ENCODE data around the gene SPG7. TPM values are rescaled to one million over a fixed set of nuclear protein-coding genes. Genes with fewer than 3 reads are reported as not detected.

Gene SPG7
- polyA plus RNA-seq, 1 experiment: 50.1 TPM

DNA sequence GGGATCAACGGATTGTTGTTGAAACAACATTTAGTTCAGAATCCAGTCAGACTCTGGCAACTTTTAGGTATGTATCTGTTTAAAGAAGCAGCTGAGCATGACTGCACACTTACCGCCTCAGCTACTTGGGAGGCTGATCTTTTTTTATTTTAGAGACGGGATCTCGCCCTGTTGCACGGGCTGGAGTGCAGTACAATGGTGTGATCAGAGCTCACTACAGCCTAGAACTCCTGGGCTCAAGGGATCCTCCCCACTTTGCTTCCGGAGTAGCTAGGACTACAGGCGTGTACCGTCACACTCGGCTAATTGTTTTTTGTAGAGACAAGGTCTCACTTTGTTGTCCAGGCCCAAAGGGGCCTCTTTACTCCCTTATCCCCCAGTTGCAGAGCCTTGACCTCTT is 2.3 kb downstream of the SPG7 start:
- no peak for DNase-seq (ENCODE audit: low read depth, low spot score)
- no peak for TF ChIP-seq CTCF (IDR thresholded peaks at IDR 0.05; ENCODE audit: low read depth, low read length)
- ChIA-PET CTCF (interaction anchor here (0.6 to 3.4 kb wide), 3 partner anchors 184 to 450 kb away, joined by 3 to 18 read pairs (median 3); no protein-coding TSS in a partner anchor), POLR2A (no interaction called here)
- Histone ChIP-seq H3K4me3 (ENCODE audit: low read depth, low read length) (no peak overlapping the region), H3K27ac (ENCODE audit: low read depth, low read length) (no peak overlapping the region), H3K9me3 (ENCODE audit: control insufficient read depth, insufficient read depth, low read length) (no peaks in the 10 kb centered on the region), H3K27me3 (ENCODE audit: control insufficient read depth, insufficient read depth, low read length) (no peaks in the 10 kb centered on the region)

DNA sequence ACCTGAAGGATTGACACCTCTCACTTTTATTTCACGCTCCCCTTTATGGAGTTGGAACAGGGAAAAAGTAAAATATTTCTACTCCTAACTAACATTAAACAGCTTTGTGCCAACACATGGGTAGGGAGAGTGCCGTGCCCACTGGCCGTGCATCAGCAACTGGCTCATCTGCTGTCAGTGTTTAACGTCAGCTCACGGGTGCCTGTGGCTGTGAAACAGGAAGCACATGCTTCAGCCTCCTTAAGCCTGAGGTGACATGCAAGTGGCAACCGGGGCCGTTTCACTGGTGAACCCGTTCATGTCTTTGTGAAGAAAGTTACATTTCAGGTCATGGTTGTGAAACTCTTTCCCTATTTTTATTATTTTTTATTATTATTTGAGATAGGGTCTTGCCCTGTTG is 3.2 kb downstream of the SPG7 start:
- Histone ChIP-seq H3K9me3 (ENCODE audit: control insufficient read depth, insufficient read depth, low read length) (no peaks in the 10 kb centered on the region), H3K27ac (ENCODE audit: low read depth, low read length) (no peak overlapping the region), H3K27me3 (ENCODE audit: control insufficient read depth, insufficient read depth, low read length) (no peaks in the 10 kb centered on the region), H3K4me3 (ENCODE audit: low read depth, low read length) (no peak overlapping the region)
- TF ChIP-seq CTCF (IDR thresholded peaks at IDR 0.05; ENCODE audit: low read depth, low read length): no peak
- POLR2A ChIA-PET: no interaction called here
- DNase-seq (ENCODE audit: low read depth, low spot score): no peak
- CTCF ChIA-PET: interaction anchor here (1.3 kb wide), 1 partner anchor 185 kb away, joined by 3 read pairs; no protein-coding TSS in a partner anchor

- Histone ChIP-seq H3K9me3 (ENCODE audit: control insufficient read depth, insufficient read depth, low read length) (peaks cover 3% of the 10 kb centered on the region; the same call in 1 of the 2 replicates), H3K4me3 (ENCODE audit: low read depth, low read length) (no peak overlapping the region), H3K27ac (ENCODE audit: low read depth, low read length) (no peak overlapping the region), H3K27me3 (ENCODE audit: control insufficient read depth, insufficient read depth, low read length) (no peaks in the 10 kb centered on the region)
- ChIA-PET CTCF (no interaction called here), POLR2A (interaction anchor here (0.6 kb wide), 1 partner anchor 175 kb away, joined by 9 read pairs; no protein-coding TSS in a partner anchor)
- no peak for TF ChIP-seq CTCF (IDR thresholded peaks at IDR 0.05; ENCODE audit: low read depth, low read length)
- DNase-seq (ENCODE audit: low read depth, low spot score): no peak
Measured at GRCh38 chr16:89512453-89512852, 4.2 kb downstream of the SPG7 start.

GRCh38 chr16:89517128-89517527 is 8.9 kb downstream of the SPG7 start:
- Histone ChIP-seq H3K27me3 (ENCODE audit: control insufficient read depth, insufficient read depth, low read length) (no peaks in the 10 kb centered on the region), H3K27ac (ENCODE audit: low read depth, low read length) (no peak overlapping the region), H3K4me3 (ENCODE audit: low read depth, low read length) (no peak overlapping the region), H3K9me3 (ENCODE audit: control insufficient read depth, insufficient read depth, low read length) (peaks cover 5% of the 10 kb centered on the region; the same call in 1 of the 2 replicates)
- no peak for DNase-seq (ENCODE audit: low read depth, low spot score)
- no peak for TF ChIP-seq CTCF (IDR thresholded peaks at IDR 0.05; ENCODE audit: low read depth, low read length)
- POLR2A ChIA-PET: no interaction called here
- CTCF ChIA-PET: interaction anchor here (0.8 kb wide), 1 partner anchor 15 kb away, joined by 4 read pairs; no protein-coding TSS in a partner anchor

GRCh38 chr16:89519881-89520280 is 11.7 kb downstream of the SPG7 start:
- H3K9me3 ChIP-seq (ENCODE audit: control insufficient read depth, insufficient read depth, low read length): peaks cover 5% of the 10 kb centered on the region; the same call in 1 of the 2 replicates
- POLR2A ChIA-PET: no interaction called here
- CTCF ChIA-PET: no interaction called here

More at GRCh38 chr16:89519881-89520280, 11.7 kb downstream of the SPG7 start:
- TF ChIP-seq CTCF (IDR thresholded peaks at IDR 0.05; ENCODE audit: low read depth, low read length): no peak
- H3K27me3 ChIP-seq (ENCODE audit: control insufficient read depth, insufficient read depth, low read length): no peaks in the 10 kb centered on the region
- no peak for DNase-seq (ENCODE audit: low read depth, low spot score)
- H3K4me3 ChIP-seq (ENCODE audit: low read depth, low read length): no peak overlapping the region
- H3K27ac ChIP-seq (ENCODE audit: low read depth, low read length): no peak overlapping the region
